Measurements from ENCODE around the gene PHIP.

Gene PHIP

GRCh38 chr6:79076782-79077641 is 1.0 kb downstream of the PHIP start:
- Histone ChIP-seq H3K36me3 (no peaks in the 10 kb centered on the region), H3K27me3 (no peaks in the 10 kb centered on the region), H3K4me1 (peaks cover 0 to 55% (median 14%) of the 10 kb centered on the region in 4 donors), H3K9me3 (no peaks in the 10 kb centered on the region), H3K4me3 (peak overlapping the region; percentile 98), H3K27ac (peak overlapping the region; percentile 95 to 99)
- intact Hi-C loops (cut with DNase I; ENCODE audit: low total_unique reads), result loop anchor here (5.0 kb wide), 1 partner anchor 155 kb away; the partner anchor contains the start of gene HMGN3
- TF ChIP-seq, protein P1, sequence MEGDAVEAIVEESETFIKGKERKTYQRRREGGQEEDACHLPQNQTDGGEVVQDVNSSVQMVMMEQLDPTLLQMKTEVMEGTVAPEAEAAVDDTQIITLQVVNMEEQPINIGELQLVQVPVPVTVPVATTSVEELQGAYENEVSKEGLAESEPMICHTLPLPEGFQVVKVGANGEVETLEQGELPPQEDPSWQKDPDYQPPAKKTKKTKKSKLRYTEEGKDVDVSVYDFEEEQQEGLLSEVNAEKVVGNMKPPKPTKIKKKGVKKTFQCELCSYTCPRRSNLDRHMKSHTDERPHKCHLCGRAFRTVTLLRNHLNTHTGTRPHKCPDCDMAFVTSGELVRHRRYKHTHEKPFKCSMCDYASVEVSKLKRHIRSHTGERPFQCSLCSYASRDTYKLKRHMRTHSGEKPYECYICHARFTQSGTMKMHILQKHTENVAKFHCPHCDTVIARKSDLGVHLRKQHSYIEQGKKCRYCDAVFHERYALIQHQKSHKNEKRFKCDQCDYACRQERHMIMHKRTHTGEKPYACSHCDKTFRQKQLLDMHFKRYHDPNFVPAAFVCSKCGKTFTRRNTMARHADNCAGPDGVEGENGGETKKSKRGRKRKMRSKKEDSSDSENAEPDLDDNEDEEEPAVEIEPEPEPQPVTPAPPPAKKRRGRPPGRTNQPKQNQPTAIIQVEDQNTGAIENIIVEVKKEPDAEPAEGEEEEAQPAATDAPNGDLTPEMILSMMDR (IDR thresholded peaks at IDR 0.05), result no peak
- DNase-seq, result peak; percentile 93 to 95

- Histone ChIP-seq H3K9me3 (no peaks in the 10 kb centered on the region), H3K4me3 (peak overlapping the region; percentile 98), H3K27me3 (no peaks in the 10 kb centered on the region), H3K36me3 (no peaks in the 10 kb centered on the region), H3K4me1 (peaks cover 0 to 63% (median 17%) of the 10 kb centered on the region in 4 donors), H3K27ac (peak overlapping the region; percentile 95 to 99)
- no peak for DNase-seq
- TF ChIP-seq, protein P1 (IDR thresholded peaks at IDR 0.05), result no peak
- intact Hi-C loops (cut with DNase I; ENCODE audit: low total_unique reads), result loop anchor here (5.0 kb wide), 1 partner anchor 156 kb away; the partner anchor contains the start of gene HMGN3
Measured at GRCh38 chr6:79076160-79076559, 1.9 kb downstream of the PHIP start.

DNA sequence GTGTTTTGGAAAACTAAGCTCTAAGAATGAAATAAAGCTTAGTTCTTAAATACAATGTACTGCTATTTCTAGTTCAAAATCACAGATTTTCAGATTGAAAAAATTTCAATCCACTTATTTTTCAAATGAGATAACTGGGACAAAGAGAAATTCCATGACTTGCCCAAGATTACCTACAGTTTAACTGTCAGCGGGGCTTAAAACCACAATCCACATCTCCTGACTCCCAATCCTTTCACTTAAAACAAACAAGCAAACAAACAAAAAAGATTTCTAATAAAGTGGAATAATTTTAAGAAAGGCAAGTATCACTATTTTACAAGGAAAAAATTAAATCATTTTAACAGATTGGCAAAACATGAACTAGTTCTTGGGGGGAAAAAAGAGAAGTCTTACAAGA is 4.2 kb downstream of the PHIP start:
- Histone ChIP-seq H3K36me3 (no peaks in the 10 kb centered on the region), H3K27me3 (no peaks in the 10 kb centered on the region), H3K27ac (peak overlapping the region in 1 of 2 donors; percentile 99), H3K4me1 (peaks cover 0 to 73% (median 21%) of the 10 kb centered on the region in 4 donors), H3K9me3 (no peaks in the 10 kb centered on the region), H3K4me3 (no peak overlapping the region)
- DNase-seq, result no peak
- TF ChIP-seq, protein P1 (IDR thresholded peaks at IDR 0.05), result no peak
- intact Hi-C loops (cut with DNase I; ENCODE audit: low total_unique reads), result no loop called here

DNA sequence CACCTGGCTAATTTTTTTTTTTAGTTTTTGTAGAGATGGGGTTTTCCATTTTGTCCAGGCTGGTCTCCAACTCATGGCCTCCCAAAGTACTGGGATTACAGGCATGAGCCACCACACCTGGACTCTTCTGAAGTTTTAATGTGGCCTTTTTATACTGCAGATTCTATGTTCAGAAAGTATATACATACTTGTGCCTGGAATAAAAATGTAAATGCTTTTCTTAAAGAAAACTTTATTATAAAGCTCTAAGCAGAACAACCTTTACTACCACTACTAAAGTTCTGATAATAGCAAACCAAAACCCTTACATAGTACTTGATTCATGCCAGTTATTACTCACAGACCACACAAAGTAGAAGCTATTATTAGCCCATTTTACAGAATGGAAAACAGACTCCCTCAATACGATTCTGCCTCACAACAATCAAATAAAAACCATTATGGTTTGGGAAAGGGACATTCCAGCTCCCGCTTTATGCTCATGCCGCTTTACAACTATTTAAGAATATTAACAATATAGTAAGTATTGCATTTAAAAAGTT is 5.3 kb downstream of the PHIP start:
- Histone ChIP-seq H3K4me1 (peaks cover 0 to 73% (median 24%) of the 10 kb centered on the region in 4 donors), H3K27ac (no peak overlapping the region)

DNA sequence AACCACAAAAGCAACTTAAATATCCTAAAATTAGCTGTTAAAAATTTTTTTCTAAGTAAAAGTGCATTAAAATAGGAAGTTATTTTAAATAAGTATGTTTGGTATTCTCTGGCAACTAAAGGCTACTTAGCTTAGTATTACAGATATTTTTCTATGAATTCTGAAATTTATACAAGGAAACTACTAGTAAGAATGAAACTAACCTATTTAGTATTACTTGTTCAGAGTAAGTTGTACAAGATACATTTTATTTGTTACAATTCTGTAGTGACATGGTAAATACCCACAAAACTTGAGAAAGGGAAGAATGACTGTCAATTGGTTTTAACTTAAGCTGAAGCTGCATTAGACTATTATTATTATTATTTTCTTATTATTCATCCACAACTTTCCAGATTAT is 6.5 kb downstream of the PHIP start:
- TF ChIP-seq, protein P1 (IDR thresholded peaks at IDR 0.05), result no peak
- no peak overlapping the region for H3K4me3 ChIP-seq
- no peaks in the 10 kb centered on the region for H3K36me3 ChIP-seq
- H3K27ac ChIP-seq, result no peak overlapping the region
- H3K4me1 ChIP-seq, result peaks cover 0 to 73% (median 24%) of the 10 kb centered on the region in 4 donors
- no peak for DNase-seq
- no peaks in the 10 kb centered on the region for H3K27me3 ChIP-seq
- intact Hi-C loops (cut with DNase I; ENCODE audit: low total_unique reads), result no loop called here
- H3K9me3 ChIP-seq, result no peaks in the 10 kb centered on the region

More for the DNA sequence above, 5.3 kb downstream of the PHIP start:
- Histone ChIP-seq H3K27me3 (no peaks in the 10 kb centered on the region), H3K9me3 (no peaks in the 10 kb centered on the region), H3K36me3 (no peaks in the 10 kb centered on the region), H3K4me3 (no peak overlapping the region)
- intact Hi-C loops (cut with DNase I; ENCODE audit: low total_unique reads), result no loop called here
- TF ChIP-seq, protein P1 (IDR thresholded peaks at IDR 0.05), result no peak
- no peak for DNase-seq
